Measurements from ENCODE around the gene SERINC4. TPM values are rescaled to one million over a fixed set of nuclear protein-coding genes. Genes with fewer than 3 reads are reported as not detected.

The SERINC4 gene
- total and polyA plus RNA-seq, 10 of the 15 experiments (the other 5 are each of a cell fraction or from before 2014, with no cell fraction given) = 0.06 to 0.96 (median 0.26) TPM; not detected in 1

DNA sequence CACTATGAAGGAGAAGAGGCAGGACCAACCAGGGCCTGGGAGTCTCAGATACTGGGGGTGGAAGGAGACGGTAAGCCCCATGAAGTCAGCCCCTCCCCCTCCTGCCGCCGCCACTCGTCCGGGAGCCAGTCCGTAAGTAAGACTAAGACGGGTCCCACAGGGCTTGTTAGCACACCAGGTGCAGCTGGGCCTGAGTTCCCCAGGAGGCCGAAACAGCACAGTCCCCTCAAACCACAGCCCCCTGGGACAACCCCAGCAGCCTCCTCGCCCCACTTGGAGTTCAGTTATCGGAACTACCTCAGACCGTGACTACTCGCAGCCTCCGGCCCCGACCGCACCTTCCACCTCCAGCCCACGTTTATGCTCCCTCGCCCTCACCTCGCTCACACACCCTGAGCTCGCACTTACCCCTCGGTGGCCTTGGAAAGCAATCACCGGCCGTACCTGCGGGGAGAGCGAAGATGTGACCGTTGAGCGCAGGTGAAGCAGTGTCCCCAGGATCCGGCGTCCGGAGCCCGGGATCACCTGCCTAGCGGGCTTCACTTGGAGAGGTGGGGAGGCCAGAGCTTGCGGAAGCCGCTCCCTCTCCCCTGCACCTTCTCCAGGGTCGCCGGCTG lies 23.8 kb downstream of the SERINC4 start (continued):
- TF ChIP-seq CEBPB (IDR thresholded peaks at IDR 0.05; ENCODE audit: borderline replicate concordance in 1 of 2, low read depth in 2 of 2, low read length in 2 of 2) (no peak), POLR2A (IDR thresholded peaks at IDR 0.05; ENCODE audit: low read depth, low read length) (peak; percentile 79), SIX5 (IDR thresholded peaks at IDR 0.05; ENCODE audit: low read depth, low read length, severe bottlenecking) (no peak), FOXM1 (IDR thresholded peaks at IDR 0.05; ENCODE audit: low read depth, low read length) (peak; percentile 66; the same call in 1 of the 2 replicates), CREM (IDR thresholded peaks at IDR 0.05; ENCODE audit: low read depth) (peak; percentile 68; the same call in 1 of the 2 replicates), SUZ12 (IDR thresholded peaks at IDR 0.05; ENCODE audit: unreplicated experiment) (no peak), ATF7 (IDR thresholded peaks at IDR 0.05; ENCODE audit: low read depth) (no peak; the same call in none of the 2 replicates), BCL11A (IDR thresholded peaks at IDR 0.05; ENCODE audit: low read depth, low read length) (peak; percentile 81), NBN (IDR thresholded peaks at IDR 0.05) (peak; percentile 88), NFYB (IDR thresholded peaks at IDR 0.05; ENCODE audit: insufficient read depth, low read depth, low read length) (no peak), KDM1A (IDR thresholded peaks at IDR 0.05; ENCODE audit: borderline replicate concordance) (no peak), POLR2AphosphoS5 (IDR thresholded peaks at IDR 0.05; ENCODE audit: low read length) (no peak; the same call in 1 of the 2 replicates), KLF5 (IDR thresholded peaks at IDR 0.05; ENCODE audit: partially characterized antibody) (peak; percentile 42)
- TF ChIP-seq, protein P1, sequence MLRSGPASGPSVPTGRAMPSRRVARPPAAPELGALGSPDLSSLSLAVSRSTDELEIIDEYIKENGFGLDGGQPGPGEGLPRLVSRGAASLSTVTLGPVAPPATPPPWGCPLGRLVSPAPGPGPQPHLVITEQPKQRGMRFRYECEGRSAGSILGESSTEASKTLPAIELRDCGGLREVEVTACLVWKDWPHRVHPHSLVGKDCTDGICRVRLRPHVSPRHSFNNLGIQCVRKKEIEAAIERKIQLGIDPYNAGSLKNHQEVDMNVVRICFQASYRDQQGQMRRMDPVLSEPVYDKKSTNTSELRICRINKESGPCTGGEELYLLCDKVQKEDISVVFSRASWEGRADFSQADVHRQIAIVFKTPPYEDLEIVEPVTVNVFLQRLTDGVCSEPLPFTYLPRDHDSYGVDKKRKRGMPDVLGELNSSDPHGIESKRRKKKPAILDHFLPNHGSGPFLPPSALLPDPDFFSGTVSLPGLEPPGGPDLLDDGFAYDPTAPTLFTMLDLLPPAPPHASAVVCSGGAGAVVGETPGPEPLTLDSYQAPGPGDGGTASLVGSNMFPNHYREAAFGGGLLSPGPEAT (IDR thresholded peaks at IDR 0.05; ENCODE audit: low read depth) = peak; percentile 58; the same call in 1 of the 2 replicates
- TF ChIP-seq, protein P2, sequence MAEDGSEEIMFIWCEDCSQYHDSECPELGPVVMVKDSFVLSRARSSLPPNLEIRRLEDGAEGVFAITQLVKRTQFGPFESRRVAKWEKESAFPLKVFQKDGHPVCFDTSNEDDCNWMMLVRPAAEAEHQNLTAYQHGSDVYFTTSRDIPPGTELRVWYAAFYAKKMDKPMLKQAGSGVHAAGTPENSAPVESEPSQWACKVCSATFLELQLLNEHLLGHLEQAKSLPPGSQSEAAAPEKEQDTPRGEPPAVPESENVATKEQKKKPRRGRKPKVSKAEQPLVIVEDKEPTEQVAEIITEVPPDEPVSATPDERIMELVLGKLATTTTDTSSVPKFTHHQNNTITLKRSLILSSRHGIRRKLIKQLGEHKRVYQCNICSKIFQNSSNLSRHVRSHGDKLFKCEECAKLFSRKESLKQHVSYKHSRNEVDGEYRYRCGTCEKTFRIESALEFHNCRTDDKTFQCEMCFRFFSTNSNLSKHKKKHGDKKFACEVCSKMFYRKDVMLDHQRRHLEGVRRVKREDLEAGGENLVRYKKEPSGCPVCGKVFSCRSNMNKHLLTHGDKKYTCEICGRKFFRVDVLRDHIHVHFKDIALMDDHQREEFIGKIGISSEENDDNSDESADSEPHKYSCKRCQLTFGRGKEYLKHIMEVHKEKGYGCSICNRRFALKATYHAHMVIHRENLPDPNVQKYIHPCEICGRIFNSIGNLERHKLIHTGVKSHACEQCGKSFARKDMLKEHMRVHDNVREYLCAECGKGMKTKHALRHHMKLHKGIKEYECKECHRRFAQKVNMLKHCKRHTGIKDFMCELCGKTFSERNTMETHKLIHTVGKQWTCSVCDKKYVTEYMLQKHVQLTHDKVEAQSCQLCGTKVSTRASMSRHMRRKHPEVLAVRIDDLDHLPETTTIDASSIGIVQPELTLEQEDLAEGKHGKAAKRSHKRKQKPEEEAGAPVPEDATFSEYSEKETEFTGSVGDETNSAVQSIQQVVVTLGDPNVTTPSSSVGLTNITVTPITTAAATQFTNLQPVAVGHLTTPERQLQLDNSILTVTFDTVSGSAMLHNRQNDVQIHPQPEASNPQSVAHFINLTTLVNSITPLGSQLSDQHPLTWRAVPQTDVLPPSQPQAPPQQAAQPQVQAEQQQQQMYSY (CRISPR knock-in tag; IDR thresholded peaks at IDR 0.05) = no peak
- TF ChIP-seq, protein P3, sequence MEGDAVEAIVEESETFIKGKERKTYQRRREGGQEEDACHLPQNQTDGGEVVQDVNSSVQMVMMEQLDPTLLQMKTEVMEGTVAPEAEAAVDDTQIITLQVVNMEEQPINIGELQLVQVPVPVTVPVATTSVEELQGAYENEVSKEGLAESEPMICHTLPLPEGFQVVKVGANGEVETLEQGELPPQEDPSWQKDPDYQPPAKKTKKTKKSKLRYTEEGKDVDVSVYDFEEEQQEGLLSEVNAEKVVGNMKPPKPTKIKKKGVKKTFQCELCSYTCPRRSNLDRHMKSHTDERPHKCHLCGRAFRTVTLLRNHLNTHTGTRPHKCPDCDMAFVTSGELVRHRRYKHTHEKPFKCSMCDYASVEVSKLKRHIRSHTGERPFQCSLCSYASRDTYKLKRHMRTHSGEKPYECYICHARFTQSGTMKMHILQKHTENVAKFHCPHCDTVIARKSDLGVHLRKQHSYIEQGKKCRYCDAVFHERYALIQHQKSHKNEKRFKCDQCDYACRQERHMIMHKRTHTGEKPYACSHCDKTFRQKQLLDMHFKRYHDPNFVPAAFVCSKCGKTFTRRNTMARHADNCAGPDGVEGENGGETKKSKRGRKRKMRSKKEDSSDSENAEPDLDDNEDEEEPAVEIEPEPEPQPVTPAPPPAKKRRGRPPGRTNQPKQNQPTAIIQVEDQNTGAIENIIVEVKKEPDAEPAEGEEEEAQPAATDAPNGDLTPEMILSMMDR (IDR thresholded peaks at IDR 0.05 in 2 of 3, conservative IDR thresholded peaks at IDR 0.05 in 1 of 3; ENCODE audit: control insufficient read depth in 2 of 3, extremely low read depth in 1 of 3, insufficient read depth in 1 of 3, low read depth in 3 of 3, low read length in 3 of 3) = no peak
- TF ChIP-seq, protein P4, sequence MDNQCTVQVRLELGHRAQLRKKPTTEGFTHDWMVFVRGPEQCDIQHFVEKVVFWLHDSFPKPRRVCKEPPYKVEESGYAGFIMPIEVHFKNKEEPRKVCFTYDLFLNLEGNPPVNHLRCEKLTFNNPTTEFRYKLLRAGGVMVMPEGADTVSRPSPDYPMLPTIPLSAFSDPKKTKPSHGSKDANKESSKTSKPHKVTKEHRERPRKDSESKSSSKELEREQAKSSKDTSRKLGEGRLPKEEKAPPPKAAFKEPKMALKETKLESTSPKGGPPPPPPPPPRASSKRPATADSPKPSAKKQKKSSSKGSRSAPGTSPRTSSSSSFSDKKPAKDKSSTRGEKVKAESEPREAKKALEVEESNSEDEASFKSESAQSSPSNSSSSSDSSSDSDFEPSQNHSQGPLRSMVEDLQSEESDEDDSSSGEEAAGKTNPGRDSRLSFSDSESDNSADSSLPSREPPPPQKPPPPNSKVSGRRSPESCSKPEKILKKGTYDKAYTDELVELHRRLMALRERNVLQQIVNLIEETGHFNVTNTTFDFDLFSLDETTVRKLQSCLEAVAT (IDR thresholded peaks at IDR 0.05) = peak; percentile 84; the same call in 1 of the 2 replicates
- TF ChIP-seq, protein P5, sequence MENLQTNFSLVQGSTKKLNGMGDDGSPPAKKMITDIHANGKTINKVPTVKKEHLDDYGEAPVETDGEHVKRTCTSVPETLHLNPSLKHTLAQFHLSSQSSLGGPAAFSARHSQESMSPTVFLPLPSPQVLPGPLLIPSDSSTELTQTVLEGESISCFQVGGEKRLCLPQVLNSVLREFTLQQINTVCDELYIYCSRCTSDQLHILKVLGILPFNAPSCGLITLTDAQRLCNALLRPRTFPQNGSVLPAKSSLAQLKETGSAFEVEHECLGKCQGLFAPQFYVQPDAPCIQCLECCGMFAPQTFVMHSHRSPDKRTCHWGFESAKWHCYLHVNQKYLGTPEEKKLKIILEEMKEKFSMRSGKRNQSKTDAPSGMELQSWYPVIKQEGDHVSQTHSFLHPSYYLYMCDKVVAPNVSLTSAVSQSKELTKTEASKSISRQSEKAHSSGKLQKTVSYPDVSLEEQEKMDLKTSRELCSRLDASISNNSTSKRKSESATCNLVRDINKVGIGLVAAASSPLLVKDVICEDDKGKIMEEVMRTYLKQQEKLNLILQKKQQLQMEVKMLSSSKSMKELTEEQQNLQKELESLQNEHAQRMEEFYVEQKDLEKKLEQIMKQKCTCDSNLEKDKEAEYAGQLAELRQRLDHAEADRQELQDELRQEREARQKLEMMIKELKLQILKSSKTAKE (IDR thresholded peaks at IDR 0.05; ENCODE audit: low read depth, poor library complexity, severe bottlenecking) = peak; percentile 64
